Parathyroid adenoma (tissue), 2 donors: ENCODE data around the gene ZMIZ1.

ENCODE experiments used
- H2AFZ ChIP-seq: fragments of 300-600 bp; sonication (generic); one replicate; pipeline ENCODE4 v1.7.0; 2017; ENCODE audit warnings: antibody characterized with exemption, mild to moderate bottlenecking
- H3K27ac ChIP-seq: fragments of 300-600 bp; sonication (generic); one replicate; pipeline ENCODE4 v1.7.0; 2017
- H3K27me3 ChIP-seq: fragments of 300-600 bp; sonication (generic); one replicate; pipeline ENCODE4 v1.7.0; 2017; ENCODE audit warnings: low read length; ENCODE audit not compliant: control insufficient read depth, insufficient read depth
- H3K36me3 ChIP-seq: fragments of 300-600 bp; sonication (generic); one replicate; pipeline ENCODE4 v1.7.0; 2017; ENCODE audit warnings: low read length; ENCODE audit not compliant: control insufficient read depth, insufficient read depth
- H3K4me1 ChIP-seq: fragments of 300-600 bp; sonication (generic); one replicate; pipeline ENCODE4 v1.7.0; 2017; ENCODE audit warnings: control low read depth
- H3K4me2 ChIP-seq: fragments of 300-600 bp; sonication (generic); one replicate; pipeline ENCODE4 v1.7.0; 2017; ENCODE audit warnings: low read length
- H3K4me3 ChIP-seq: fragments of 300-600 bp; sonication (generic); one replicate; pipeline ENCODE4 v1.7.0; 2017; ENCODE audit warnings: low read depth, low read length
- H3K79me2 ChIP-seq: fragments of 300-600 bp; sonication (generic); one replicate; pipeline ENCODE4 v1.7.0; 2017; ENCODE audit warnings: control low read depth
- H3K9ac ChIP-seq: fragments of 300-600 bp; sonication (generic); one replicate; pipeline ENCODE4 v1.7.0; 2017; ENCODE audit warnings: mild to moderate bottlenecking
- H3K9me3 ChIP-seq: fragments of 300-600 bp; sonication (generic); one replicate; pipeline ENCODE4 v1.7.0; 2017; ENCODE audit warnings: low read length; ENCODE audit not compliant: control insufficient read depth
- CTCF ChIP-seq: fragments of 300-600 bp; sonication (generic); IDR thresholded peaks from one replicate; pipeline ENCODE4 v1.7.0; 2017; ENCODE audit warnings: antibody characterized with exemption, mild to moderate bottlenecking
- donor health status: primary hyperparathyroidism.

Gene ZMIZ1

GRCh38 chr10:79292026-79292766 is 223.4 kb downstream of the ZMIZ1 start:
- no peak overlapping the region for H3K9ac ChIP-seq
- H3K36me3 ChIP-seq = no peaks in the 10 kb centered on the region

GRCh38 chr10:79292891-79293746 is 224.4 kb downstream of the ZMIZ1 start:
- Histone ChIP-seq H3K4me1 (no peaks in the 10 kb centered on the region), H3K4me3 (no peak overlapping the region), H3K27ac (no peak overlapping the region)

More at GRCh38 chr10:79292026-79292766, 223.4 kb downstream of the ZMIZ1 start:
- no peak overlapping the region for H3K4me2 ChIP-seq
- no peaks in the 10 kb centered on the region for H3K27me3 ChIP-seq
- H3K4me3 ChIP-seq = no peak overlapping the region
- no peaks in the 10 kb centered on the region for H3K4me1 ChIP-seq
- no peak overlapping the region for H3K27ac ChIP-seq
- no peak for TF ChIP-seq CTCF
- H3K9me3 ChIP-seq = no peaks in the 10 kb centered on the region
- H2AFZ ChIP-seq = no peak overlapping the region
- H3K79me2 ChIP-seq = peaks cover 5% of the 10 kb centered on the region

GRCh38 chr10:79293841-79294581 is 225.2 kb downstream of the ZMIZ1 start:
- Histone ChIP-seq H3K79me2 (no peaks in the 10 kb centered on the region), H3K27ac (no peak overlapping the region), H3K9me3 (no peaks in the 10 kb centered on the region), H3K4me1 (no peaks in the 10 kb centered on the region), H3K9ac (no peak overlapping the region), H3K4me3 (no peak overlapping the region), H3K36me3 (no peaks in the 10 kb centered on the region), H2AFZ (no peak overlapping the region), H3K4me2 (no peak overlapping the region), H3K27me3 (no peaks in the 10 kb centered on the region)
- TF ChIP-seq CTCF = no peak

More at GRCh38 chr10:79292891-79293746, 224.4 kb downstream of the ZMIZ1 start:
- no peaks in the 10 kb centered on the region for H3K36me3 ChIP-seq
- H3K9ac ChIP-seq = no peak overlapping the region
- peak; percentile 26 for TF ChIP-seq CTCF
- H3K9me3 ChIP-seq = no peaks in the 10 kb centered on the region
- no peak overlapping the region for H2AFZ ChIP-seq
- peaks cover 2% of the 10 kb centered on the region for H3K79me2 ChIP-seq
- H3K27me3 ChIP-seq = no peaks in the 10 kb centered on the region
- no peak overlapping the region for H3K4me2 ChIP-seq

GRCh38 chr10:79295563-79295962 is 226.8 kb downstream of the ZMIZ1 start:
- H3K4me3 ChIP-seq = no peak overlapping the region
- H3K79me2 ChIP-seq = no peaks in the 10 kb centered on the region
- H3K9me3 ChIP-seq = no peaks in the 10 kb centered on the region
- no peak overlapping the region for H2AFZ ChIP-seq
- no peak overlapping the region for H3K27ac ChIP-seq
- no peaks in the 10 kb centered on the region for H3K36me3 ChIP-seq
- no peak overlapping the region for H3K4me2 ChIP-seq
- H3K4me1 ChIP-seq = no peaks in the 10 kb centered on the region
- TF ChIP-seq CTCF = no peak
- no peaks in the 10 kb centered on the region for H3K27me3 ChIP-seq
- no peak overlapping the region for H3K9ac ChIP-seq
